A549 (cell line): Measurements from ENCODE around the gene NDC1. TPM values are rescaled to one million over a fixed set of nuclear protein-coding genes. Genes with fewer than 3 reads are reported as not detected.

Source experiments
- ATAC-seq, 2 experiments: fragments of 200-7000 bp in 1 of 2; fragments of >200 bp in 1 of 2; cut with Nextera tagmentation in 1 of 2; cut with Tn5 transposase in 1 of 2; 3 replicates each; pipeline versions ENCODE4 v1.8.0 to v1.9.1; 2018 to 2020; ENCODE audit warnings: mild to moderate bottlenecking in 1 of 2, moderate library complexity in 1 of 2
- CTCF ChIA-PET: fragments of 300-600 bp; sonication (Branson Sonifier 250); formaldehyde crosslinking; extraction: SDS; loops from one replicate; lab custom pipeline; 2021; ENCODE audit warnings: antibody characterized with exemption, inconsistent platforms; lab: Yijun Ruan, JAX
- POLR2A ChIA-PET: fragments of 350-600 bp; formaldehyde crosslinking; extraction: SDS; loops from one replicate; lab custom pipeline; 2021; ENCODE audit warnings: antibody characterized with exemption, inconsistent platforms; lab: Yijun Ruan, JAX
- DNase-seq, 2 experiments: peaks; one replicate each; pipeline versions ENCODE4 v3.0.0 to v3.0.0-alpha.2; 2011 to 2016; ENCODE audit warnings: low read depth in 1 of 2, low spot score in 1 of 2
- FAIRE-seq: peaks from 2 replicates; lab custom pipeline; 2011; peaks lifted over from hg19 to GRCh38; lab: Jason Lieb, UNC
- H3K27ac ChIP-seq, 2 experiments: fragments of >200 bp; sonication (Bioruptor Twin); formaldehyde crosslinking; 3 replicates each; pipeline ENCODE4 v1.5.1; 2016 to 2017
- H3K4me1 ChIP-seq: fragments of >200 bp; sonication (Bioruptor Twin); formaldehyde crosslinking; 3 replicates; pipeline ENCODE4 v1.6.1; 2016
- H3K4me2 ChIP-seq: fragments of >200 bp; sonication (Bioruptor Twin); formaldehyde crosslinking; 3 replicates; pipeline ENCODE4 v1.6.1; 2016
- H3K4me3 ChIP-seq: fragments of >200 bp; sonication (Bioruptor Twin); formaldehyde crosslinking; 3 replicates; pipeline ENCODE4 v1.5.1; 2016
- H3K9me3 ChIP-seq: fragments of >200 bp; sonication (Bioruptor Twin); formaldehyde crosslinking; 3 replicates; pipeline ENCODE4 v1.6.1; 2016
- BHLHE40 ChIP-seq: IDR thresholded peaks from 2 replicates; pipeline ENCODE4 v1.6.1; 2012; ENCODE audit warnings: low read depth, low read length, inconsistent platforms
- CBX8 ChIP-seq: fragments of 200-600 bp; sonication (generic); IDR thresholded peaks from 2 replicates; pipeline ENCODE4 v1.6.1; 2016
- CEBPB ChIP-seq, 2 experiments: fragments of >200 bp in 1 of 2; sonication (Bioruptor Twin) in 1 of 2; formaldehyde crosslinking in 1 of 2; IDR thresholded peaks; 2 replicates each; pipeline ENCODE4 v1.6.1; 2012 to 2016
- CHD2 ChIP-seq: fragments of 150-350 bp; IDR thresholded peaks from 2 replicates; pipeline ENCODE4 v1.6.1; 2014; ENCODE audit warnings: low read length; ENCODE audit not compliant: partially characterized antibody
- CHD4 ChIP-seq: fragments of 200-600 bp; sonication (generic); IDR thresholded peaks from 2 replicates; pipeline ENCODE4 v1.6.1; 2016; ENCODE audit warnings: antibody characterized with exemption, mild to moderate bottlenecking, borderline replicate concordance
- EHF ChIP-seq: fragments of 250-450 bp; sonication (Bioruptor Pico); IDR thresholded peaks from 2 replicates; pipeline ENCODE4 v1.5.0; 2020; ENCODE audit warnings: mild to moderate bottlenecking
- EP300 ChIP-seq, 2 experiments: fragments of >200 bp; sonication (Bioruptor Twin); formaldehyde crosslinking; IDR thresholded peaks; 2 replicates in 1 of 2; 3 replicates in 1 of 2; pipeline ENCODE4 v1.6.1; 2016 to 2017
- FOXS1 ChIP-seq: fragments of 250-450 bp; sonication (Bioruptor Pico); IDR thresholded peaks from 2 replicates; pipeline ENCODE4 v1.5.0; 2020; ENCODE audit warnings: mild to moderate bottlenecking, moderate library complexity
- GATA3 ChIP-seq: IDR thresholded peaks from 2 replicates; pipeline ENCODE4 v1.6.1; 2012; ENCODE audit warnings: borderline replicate concordance
- JUN ChIP-seq, 2 experiments: fragments of >200 bp; sonication (Bioruptor Twin); formaldehyde crosslinking; IDR thresholded peaks; 2 replicates in 1 of 2; 3 replicates in 1 of 2; pipeline ENCODE4 v1.6.1; 2016 to 2017
- JUNB ChIP-seq: fragments of >200 bp; sonication (Bioruptor Twin); formaldehyde crosslinking; IDR thresholded peaks from 2 replicates; pipeline ENCODE4 v1.6.1; 2016
- KDM1A ChIP-seq: fragments of 200-600 bp; sonication (generic); IDR thresholded peaks from 2 replicates; pipeline ENCODE4 v1.6.1; 2016; ENCODE audit warnings: low read depth, mild to moderate bottlenecking
- KDM5A ChIP-seq: fragments of 200-600 bp; sonication (generic); IDR thresholded peaks from 2 replicates; pipeline ENCODE4 v1.6.1; 2016; ENCODE audit warnings: antibody characterized with exemption, mild to moderate bottlenecking
- MAFK ChIP-seq: fragments of 450-650 bp; IDR thresholded peaks from 2 replicates; pipeline ENCODE4 v1.6.1; 2014; ENCODE audit not compliant: partially characterized antibody
- MAZ ChIP-seq: fragments of 150-350 bp; IDR thresholded peaks from 2 replicates; pipeline ENCODE4 v1.6.1; 2014; ENCODE audit warnings: antibody characterized with exemption, low read depth, low read length, borderline replicate concordance
- NFE2L2 ChIP-seq: fragments of 150-350 bp; conservative IDR thresholded peaks from 2 replicates; pipeline ENCODE4 v1.6.1; 2014; ENCODE audit warnings: low read length
- NPAS2 ChIP-seq: fragments of 250-450 bp; sonication (Bioruptor Pico); IDR thresholded peaks from 2 replicates; pipeline ENCODE4 v1.8.0; 2022; ENCODE audit warnings: mild to moderate bottlenecking, moderate library complexity, borderline replicate concordance
- PHF8 ChIP-seq: fragments of 200-600 bp; sonication (generic); IDR thresholded peaks from 2 replicates; pipeline ENCODE4 v1.6.1; 2016; ENCODE audit warnings: low read depth, mild to moderate bottlenecking, antibody characterized with exemption, moderate library complexity, borderline replicate concordance
- POLR2AphosphoS2 ChIP-seq: conservative IDR thresholded peaks from 2 replicates; pipeline ENCODE4 v1.6.1; 2012; ENCODE audit warnings: low read length, improper control_type of control experiment, inconsistent platforms
- RAD21 ChIP-seq, 2 experiments: fragments of >200 bp in 1 of 2; sonication (Bioruptor Twin) in 1 of 2; formaldehyde crosslinking in 1 of 2; IDR thresholded peaks in 1 of 2; conservative IDR thresholded peaks in 1 of 2; 2 replicates in 1 of 2; 3 replicates in 1 of 2; pipeline ENCODE4 v1.6.1; 2012 to 2018; ENCODE audit warnings: inconsistent platforms in 1 of 2
- RCOR1 ChIP-seq: fragments of 150-350 bp; IDR thresholded peaks from 2 replicates; pipeline ENCODE4 v1.6.1; 2014; ENCODE audit warnings: antibody characterized with exemption, low read length, low read depth
- RFX5 ChIP-seq: fragments of 450-650 bp; IDR thresholded peaks from 2 replicates; pipeline ENCODE4 v1.7.1; 2014; ENCODE audit warnings: antibody characterized with exemption, mild to moderate bottlenecking, moderate library complexity
- RNF2 ChIP-seq: fragments of 200-600 bp; sonication (generic); IDR thresholded peaks from 2 replicates; pipeline ENCODE4 v1.6.1; 2016; ENCODE audit warnings: low read depth, mild to moderate bottlenecking, antibody characterized with exemption, moderate library complexity, borderline replicate concordance
- SMC3 ChIP-seq: fragments of >200 bp; sonication (Bioruptor Twin); formaldehyde crosslinking; IDR thresholded peaks from 3 replicates; pipeline ENCODE4 v1.6.1; 2018; ENCODE audit warnings: inconsistent platforms
- SREBF2 ChIP-seq: fragments of 450-650 bp; IDR thresholded peaks from 2 replicates; pipeline ENCODE4 v1.6.1; 2014; ENCODE audit warnings: mild to moderate bottlenecking, moderate library complexity
- WGBS: methylation state at CpG from one replicate; pipeline ENCODE4 v1.1.6; 2017; ENCODE audit errors: missing lambda C conversion rate; 5-methylcytosine and 5-hydroxymethylcytosine counted together
- polyA plus RNA-seq, 4 experiments: library from polyadenylated mRNA; depleted of rRNA in 3 of 4; stranded (reverse); fragments of >200 nt; fragmentation: RNase III in 1 of 4; extraction: RNeasy Plus Mini Kit Qiagen cat#74134 plus additional on column Dnase treatment in 1 of 4; gene quantifications; 2 replicates in 3 of 4; 3 replicates in 1 of 4; pipeline ENCODE4 v1.2.3, GENCODE V29; 2011 to 2017
- TF ChIP-seq, protein P1 (sequence below): fragments of 250-450 bp; sonication (Bioruptor Pico); IDR thresholded peaks from 2 replicates; pipeline ENCODE4 v1.5.0; 2020; ENCODE audit warnings: low read depth, mild to moderate bottlenecking, moderate library complexity
- TF ChIP-seq, protein P2 (sequence below): fragments of 250-450 bp; sonication (Bioruptor Pico); IDR thresholded peaks from 2 replicates; pipeline ENCODE4 v1.5.0; 2021; ENCODE audit warnings: mild to moderate bottlenecking, moderate library complexity, borderline replicate concordance
- TF ChIP-seq, protein P3 (sequence below): fragments of 450-650 bp; IDR thresholded peaks from 2 replicates; pipeline ENCODE4 v1.6.1; 2014; ENCODE audit warnings: antibody characterized with exemption
- TF ChIP-seq, protein P4 (sequence below): fragments of 200-600 bp; sonication (generic); IDR thresholded peaks from 2 replicates; pipeline ENCODE4 v1.6.1; 2016; ENCODE audit warnings: antibody characterized with exemption, mild to moderate bottlenecking, moderate library complexity

Gene NDC1
- polyA plus RNA-seq, 2 of the 4 experiments (the other 2 are of a cell fraction) = 26.4 to 49.5 TPM

DNA sequence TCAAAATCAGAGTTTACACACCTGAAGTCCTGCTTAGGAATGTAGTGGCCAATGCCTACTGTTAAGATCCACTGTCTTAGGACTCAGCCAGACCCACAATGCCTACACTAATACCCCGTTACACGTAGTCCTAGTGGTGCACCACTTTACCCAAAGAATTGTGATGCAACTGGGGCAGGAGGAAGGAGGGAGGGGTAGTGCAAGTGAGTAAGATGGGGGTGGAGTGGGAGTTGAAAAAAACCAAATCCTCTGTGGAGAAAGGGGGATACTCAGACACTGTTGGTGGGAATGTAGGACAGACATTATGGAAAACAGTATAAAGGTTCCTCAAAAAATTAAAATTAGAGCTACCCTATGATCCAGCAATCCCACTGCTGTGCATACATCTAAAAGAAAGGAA, 118.6 kb downstream of the NDC1 start:
- Histone ChIP-seq H3K27ac (no peak overlapping the region), H3K4me2 (no peak overlapping the region), H3K4me3 (no peak overlapping the region), H3K9me3 (no peaks in the 10 kb centered on the region), H3K4me1 (no peaks in the 10 kb centered on the region)
- ATAC-seq (no peak), FAIRE-seq (no peak), DNase-seq (no peak)
- CTCF ChIA-PET = no interaction called here
- WGBS = 24% methylated on average over 2 of the region's 2 CpGs
- POLR2A ChIA-PET = no interaction called here
- TF ChIP-seq CEBPB (IDR thresholded peaks at IDR 0.05) (no peak), KDM1A (no peak), SMC3 (no peak), NFE2L2 (no peak), CHD4 (no peak), RCOR1 (no peak), FOXS1 (no peak), PHF8 (no peak), POLR2AphosphoS2 (no peak), BHLHE40 (no peak), MAFK (no peak), EHF (CRISPR knock-in tag) (no peak), EP300 (IDR thresholded peaks at IDR 0.05) (no peak), JUN (IDR thresholded peaks at IDR 0.05) (no peak), KDM5A (no peak), RAD21 (conservative IDR thresholded peaks at IDR 0.05 in 1 of 2, IDR thresholded peaks at IDR 0.05 in 1 of 2) (no peak), CBX8 (no peak)
- TF ChIP-seq, protein P1, sequence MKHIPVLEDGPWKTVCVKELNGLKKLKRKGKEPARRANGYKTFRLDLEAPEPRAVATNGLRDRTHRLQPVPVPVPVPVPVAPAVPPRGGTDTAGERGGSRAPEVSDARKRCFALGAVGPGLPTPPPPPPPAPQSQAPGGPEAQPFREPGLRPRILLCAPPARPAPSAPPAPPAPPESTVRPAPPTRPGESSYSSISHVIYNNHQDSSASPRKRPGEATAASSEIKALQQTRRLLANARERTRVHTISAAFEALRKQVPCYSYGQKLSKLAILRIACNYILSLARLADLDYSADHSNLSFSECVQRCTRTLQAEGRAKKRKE (CRISPR knock-in tag) = no peak
- TF ChIP-seq, protein P2, sequence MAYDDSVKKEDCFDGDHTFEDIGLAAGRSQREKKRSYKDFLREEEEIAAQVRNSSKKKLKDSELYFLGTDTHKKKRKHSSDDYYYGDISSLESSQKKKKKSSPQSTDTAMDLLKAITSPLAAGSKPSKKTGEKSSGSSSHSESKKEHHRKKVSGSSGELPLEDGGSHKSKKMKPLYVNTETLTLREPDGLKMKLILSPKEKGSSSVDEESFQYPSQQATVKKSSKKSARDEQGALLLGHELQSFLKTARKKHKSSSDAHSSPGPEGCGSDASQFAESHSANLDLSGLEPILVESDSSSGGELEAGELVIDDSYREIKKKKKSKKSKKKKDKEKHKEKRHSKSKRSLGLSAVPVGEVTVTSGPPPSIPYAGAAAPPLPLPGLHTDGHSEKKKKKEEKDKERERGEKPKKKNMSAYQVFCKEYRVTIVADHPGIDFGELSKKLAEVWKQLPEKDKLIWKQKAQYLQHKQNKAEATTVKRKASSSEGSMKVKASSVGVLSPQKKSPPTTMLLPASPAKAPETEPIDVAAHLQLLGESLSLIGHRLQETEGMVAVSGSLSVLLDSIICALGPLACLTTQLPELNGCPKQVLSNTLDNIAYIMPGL (CRISPR knock-in tag) = no peak
- TF ChIP-seq, protein P3, sequence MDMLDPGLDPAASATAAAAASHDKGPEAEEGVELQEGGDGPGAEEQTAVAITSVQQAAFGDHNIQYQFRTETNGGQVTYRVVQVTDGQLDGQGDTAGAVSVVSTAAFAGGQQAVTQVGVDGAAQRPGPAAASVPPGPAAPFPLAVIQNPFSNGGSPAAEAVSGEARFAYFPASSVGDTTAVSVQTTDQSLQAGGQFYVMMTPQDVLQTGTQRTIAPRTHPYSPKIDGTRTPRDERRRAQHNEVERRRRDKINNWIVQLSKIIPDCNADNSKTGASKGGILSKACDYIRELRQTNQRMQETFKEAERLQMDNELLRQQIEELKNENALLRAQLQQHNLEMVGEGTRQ = no peak

DNA sequence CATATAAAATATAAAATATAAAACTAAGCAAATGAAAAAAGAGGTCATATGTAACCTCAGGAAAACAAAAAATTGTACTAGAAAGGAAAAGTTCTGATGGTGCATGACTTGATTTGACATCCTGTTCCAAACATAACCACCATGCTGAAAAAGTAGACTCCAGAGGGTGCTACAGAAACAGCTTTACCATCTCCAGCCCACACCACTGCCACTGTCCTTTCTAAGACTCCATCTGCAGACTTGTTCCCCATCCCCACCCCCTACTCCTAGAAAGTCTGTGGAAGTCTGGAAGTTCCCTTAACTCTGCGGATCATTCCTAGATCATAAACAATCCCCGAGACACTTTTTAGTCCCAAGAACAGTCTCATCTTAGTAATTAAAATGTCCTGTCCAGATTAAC, 119.7 kb downstream of the NDC1 start:
- WGBS = 11% methylated on average over 2 of the region's 2 CpGs
- POLR2A ChIA-PET = no interaction called here
- Histone ChIP-seq H3K4me3 (no peak overlapping the region), H3K9me3 (no peaks in the 10 kb centered on the region), H3K27ac (no peak overlapping the region), H3K4me1 (no peaks in the 10 kb centered on the region), H3K4me2 (no peak overlapping the region)
- no peak for FAIRE-seq
- DNase-seq = no peak
- TF ChIP-seq JUNB (no peak), CHD2 (no peak), SMC3 (no peak), NPAS2 (CRISPR knock-in tag) (no peak), GATA3 (no peak), RFX5 (no peak), RNF2 (no peak), NFE2L2 (no peak), SREBF2 (no peak), MAZ (no peak), FOXS1 (no peak)
- TF ChIP-seq, protein P4, sequence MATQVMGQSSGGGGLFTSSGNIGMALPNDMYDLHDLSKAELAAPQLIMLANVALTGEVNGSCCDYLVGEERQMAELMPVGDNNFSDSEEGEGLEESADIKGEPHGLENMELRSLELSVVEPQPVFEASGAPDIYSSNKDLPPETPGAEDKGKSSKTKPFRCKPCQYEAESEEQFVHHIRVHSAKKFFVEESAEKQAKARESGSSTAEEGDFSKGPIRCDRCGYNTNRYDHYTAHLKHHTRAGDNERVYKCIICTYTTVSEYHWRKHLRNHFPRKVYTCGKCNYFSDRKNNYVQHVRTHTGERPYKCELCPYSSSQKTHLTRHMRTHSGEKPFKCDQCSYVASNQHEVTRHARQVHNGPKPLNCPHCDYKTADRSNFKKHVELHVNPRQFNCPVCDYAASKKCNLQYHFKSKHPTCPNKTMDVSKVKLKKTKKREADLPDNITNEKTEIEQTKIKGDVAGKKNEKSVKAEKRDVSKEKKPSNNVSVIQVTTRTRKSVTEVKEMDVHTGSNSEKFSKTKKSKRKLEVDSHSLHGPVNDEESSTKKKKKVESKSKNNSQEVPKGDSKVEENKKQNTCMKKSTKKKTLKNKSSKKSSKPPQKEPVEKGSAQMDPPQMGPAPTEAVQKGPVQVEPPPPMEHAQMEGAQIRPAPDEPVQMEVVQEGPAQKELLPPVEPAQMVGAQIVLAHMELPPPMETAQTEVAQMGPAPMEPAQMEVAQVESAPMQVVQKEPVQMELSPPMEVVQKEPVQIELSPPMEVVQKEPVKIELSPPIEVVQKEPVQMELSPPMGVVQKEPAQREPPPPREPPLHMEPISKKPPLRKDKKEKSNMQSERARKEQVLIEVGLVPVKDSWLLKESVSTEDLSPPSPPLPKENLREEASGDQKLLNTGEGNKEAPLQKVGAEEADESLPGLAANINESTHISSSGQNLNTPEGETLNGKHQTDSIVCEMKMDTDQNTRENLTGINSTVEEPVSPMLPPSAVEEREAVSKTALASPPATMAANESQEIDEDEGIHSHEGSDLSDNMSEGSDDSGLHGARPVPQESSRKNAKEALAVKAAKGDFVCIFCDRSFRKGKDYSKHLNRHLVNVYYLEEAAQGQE = no peak
- CTCF ChIA-PET = no interaction called here
- peak in 1 of 2 experiments; percentile 46; a peak in 2 of 6 replicates for ATAC-seq
